OCI-M2 (cell line): ENCODE measurements around the gene MAB21L4.
A peak's percentile ranks its signal among the peaks of the same experiment; 100 is the strongest.
"Not testable (repeated sequence)": the region's sequence is repeated elsewhere in the genome, so short reads cannot be mapped to it uniquely, and the experiment has no call there.

ENCODE experiments used
- DNase-seq: peaks from one replicate; lab custom pipeline; 2025; ENCODE audit not compliant: unreplicated experiment; lab: John Stamatoyannopoulos, UW

Gene MAB21L4

DNA sequence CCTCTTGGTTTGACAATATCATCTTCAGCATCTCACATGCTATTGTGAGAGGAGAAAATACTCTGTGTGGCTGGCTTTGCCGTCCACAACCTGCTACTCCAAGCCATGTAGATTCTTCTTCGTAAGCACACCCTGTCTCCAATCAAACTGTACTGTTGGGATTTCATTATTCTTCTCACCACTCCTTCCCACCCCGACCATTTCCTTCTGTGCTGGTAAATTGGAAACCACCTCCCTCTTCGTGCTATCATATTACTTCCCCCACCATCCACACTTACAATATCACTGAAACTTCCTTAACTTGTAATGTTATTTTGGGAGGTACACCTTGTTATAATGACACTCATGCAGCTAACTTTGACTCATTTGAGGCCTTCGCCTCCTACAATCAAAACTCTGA, 30.6 kb downstream of the MAB21L4 start:
- DNase-seq, result no peak

DNA sequence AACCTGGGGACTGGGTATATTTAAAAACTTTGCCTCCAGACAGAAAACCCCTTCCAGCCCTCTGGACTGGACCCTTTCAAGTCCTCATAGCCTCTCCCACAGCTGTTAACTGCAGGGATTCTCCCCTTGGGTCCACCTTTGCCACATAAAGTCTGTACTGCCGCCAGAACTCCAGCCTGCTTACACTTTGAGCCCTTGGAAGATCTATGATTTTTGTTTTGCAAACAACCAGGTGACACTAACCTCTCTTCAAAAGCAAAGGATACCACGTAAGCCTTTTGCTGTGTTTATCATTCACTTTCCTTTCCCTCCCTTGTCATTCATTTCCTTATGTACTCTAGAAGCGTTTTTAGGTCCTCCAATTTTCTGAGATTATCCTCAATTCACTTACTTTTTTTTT, 31.5 kb downstream of the MAB21L4 start:
- DNase-seq, result no peak

DNA sequence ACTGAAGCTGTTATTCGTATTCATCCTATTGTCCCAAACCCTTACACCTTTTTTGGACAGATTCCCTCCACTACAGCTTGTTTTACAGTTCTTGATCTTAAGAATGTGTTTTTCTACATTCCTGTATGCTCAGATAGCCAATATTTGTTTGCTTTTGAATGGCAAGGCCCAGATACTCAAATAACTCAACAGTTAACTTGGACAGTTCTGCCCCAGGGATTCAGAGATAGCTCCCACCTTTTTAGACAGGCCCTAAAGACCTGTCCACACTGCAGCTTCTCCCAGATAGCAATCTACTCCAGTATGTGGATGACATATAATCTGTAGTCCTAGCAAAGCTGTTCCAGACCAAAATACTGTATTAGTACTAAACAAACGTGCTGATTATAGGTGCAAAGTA, 34.4 kb downstream of the MAB21L4 start:
- DNase-seq, result no peak

DNA sequence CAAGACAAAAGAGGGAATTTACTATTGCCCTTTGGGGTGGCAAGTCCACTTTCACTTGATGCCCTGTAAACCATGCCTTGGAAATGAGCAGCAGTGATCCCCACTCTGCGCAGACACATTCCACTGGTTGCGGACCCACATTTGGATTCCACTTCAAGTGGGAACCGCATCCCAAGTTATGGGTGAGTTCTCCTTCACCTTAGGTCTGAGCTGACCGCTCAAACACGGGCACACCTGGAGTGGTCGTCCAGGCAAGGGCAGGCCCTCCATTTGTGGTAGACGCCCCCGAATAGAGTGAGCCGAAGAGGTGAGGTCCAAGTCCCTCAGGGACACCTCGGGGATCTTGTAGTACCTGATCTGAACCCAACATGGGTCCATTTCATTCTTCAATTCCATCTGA, 37.1 kb downstream of the MAB21L4 start:
- no peak for DNase-seq

DNA sequence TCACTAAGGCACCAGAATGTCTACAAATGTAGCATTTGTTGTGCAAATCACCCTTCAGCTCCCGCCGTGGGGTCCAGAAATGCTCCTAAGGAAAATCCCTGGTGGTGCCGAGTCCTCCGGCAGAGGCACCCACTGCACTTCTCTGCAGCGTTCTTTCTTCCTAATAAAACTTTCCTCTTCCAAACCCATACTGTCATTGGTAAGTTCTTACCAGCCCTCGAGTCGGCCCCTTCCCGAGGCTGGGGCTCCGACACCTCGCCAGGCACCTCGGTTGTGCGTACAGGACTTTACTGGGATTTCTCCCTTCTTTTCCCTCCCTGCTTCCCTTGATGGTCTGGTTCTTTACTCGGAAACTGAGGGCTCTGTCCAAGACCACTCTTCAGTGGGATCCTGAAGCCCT, 37.6 kb downstream of the MAB21L4 start:
- DNase-seq, result no peak

DNA sequence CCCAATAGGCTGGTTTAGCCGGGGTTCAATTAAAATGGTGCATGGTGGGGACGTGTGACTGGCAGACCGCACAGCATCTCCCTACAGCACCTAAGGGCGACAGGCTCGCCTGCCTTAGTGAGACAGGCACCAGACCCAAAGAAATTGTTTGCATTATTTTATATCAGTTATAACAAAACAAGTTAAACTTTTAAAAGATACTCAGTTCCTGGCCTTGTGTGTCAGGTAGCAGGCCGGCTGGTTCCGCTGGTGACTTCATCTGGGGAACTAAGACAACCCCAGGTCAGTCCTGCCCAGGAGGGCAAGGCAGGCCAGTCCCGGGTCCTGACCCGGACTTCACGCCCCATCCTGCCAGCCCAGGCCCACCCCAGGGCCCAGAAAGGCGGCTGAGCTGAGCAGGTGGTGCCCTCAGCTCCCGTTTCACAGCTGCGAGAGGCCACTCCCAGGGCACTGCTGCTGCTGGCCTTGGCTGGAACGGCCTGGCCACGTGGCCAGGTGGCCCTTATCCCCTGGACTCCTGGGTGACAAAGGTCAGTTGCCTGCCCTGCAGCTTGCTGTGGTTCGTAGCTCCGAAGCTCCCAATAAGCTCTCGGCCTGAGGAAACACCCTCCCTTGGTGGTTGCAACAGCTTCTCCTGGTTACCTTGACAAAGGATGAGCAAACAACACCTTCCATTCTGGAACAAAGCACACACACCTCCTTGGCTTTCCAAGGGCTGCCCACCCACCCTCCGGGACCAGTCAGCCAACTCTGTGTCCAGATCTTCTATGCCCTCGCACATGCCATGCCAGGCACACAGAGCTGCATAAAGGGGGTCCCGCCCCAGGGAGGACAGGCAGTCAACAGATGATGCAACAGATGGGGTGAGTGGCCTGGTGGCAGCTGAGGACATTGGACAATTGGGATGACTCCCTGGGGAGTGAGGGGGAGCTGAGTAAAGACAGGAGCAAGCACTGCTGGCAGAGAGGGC, 38.6 kb downstream of the MAB21L4 start:
- DNase-seq, result no peak

DNA sequence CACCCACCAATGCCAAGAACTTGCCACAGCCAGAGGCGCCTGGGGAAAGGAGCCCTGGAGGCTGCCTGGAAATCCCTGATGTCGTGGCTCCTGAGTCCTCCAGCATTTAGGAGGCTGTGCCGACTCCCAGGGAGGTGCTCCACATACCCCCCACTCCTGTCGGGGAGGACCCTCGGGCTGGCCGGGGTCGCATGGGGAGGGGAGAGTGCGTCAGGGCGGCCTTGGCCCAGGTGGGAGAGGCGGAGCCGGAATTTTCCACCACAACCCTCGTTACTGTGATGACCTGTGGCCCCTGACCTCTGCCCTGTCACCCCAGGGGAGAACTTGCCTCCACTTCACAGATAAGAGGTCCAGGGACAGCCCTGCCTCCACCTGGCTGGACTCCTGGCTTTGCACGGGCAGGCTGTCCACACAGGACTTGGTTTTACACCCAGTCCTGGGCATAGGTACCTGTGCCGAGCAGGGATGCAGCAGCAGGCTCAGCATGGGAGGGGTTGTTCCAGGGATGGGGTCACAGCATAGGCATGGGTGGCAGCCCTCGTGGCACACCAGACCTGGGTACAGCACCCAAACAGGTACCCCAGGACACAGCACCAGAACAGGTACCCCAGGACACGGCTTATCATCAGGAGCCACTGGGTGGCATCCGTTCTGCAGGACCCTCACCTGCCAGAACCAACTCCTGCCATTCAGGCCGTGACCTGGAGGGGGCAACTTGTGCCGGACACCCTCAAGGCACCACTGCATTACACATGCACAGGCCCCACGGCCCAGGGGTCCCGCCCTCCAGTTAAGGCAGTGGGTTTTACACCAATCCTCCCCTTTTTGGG, 39.6 kb downstream of the MAB21L4 start:
- no peak for DNase-seq

DNA sequence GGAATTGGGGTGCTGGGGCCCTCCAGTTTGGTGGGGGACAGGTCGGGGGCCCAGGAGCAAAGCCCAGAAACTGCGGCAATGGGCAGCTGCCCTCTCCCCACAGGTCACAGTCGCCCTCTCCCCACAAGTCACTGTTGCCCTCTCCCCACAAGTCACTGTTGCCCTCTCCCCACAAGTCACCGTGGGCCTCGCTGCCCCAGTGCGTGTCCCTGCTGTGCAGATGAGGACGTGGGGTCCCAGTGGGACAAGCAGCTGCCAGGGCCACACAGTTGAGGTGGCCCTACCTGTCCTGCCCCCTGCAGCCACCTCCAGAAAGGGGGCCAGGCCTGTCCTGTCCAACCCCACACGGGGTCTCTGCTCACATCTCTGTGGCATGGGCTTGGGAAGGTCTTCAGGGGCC, 40.3 kb downstream of the MAB21L4 start:
- no peak for DNase-seq

DNA sequence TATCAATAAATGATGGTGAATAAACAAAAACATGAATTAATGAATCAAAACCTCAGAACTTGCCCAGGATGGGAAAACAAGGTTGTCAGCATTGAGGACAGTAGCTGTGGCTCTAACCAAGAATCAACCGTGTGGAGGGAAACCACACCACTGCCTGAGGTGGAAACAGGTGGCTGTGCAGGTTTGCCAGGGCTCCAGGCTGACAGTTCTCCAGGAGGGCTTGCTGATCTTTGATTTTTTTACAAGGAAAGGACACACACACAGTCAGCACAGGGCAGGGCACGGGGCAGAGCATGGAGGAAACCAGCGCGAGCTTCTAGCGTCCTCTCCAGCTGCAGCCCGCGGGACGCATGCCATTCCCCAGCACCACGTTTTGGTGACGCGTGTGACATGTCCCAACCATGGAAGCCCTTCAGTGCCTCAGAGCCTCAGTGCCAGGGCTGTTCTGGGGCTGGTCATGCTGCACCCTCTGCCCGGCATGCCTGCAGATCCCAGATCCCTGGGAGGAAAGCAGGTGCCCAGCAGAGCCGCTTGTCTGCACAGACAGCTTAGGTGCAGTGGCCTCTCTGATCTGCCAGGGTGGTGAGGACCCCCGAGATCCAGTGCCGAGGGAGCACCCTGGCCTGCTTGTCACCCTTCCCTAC, 43.2 kb downstream of the MAB21L4 start:
- no peak for DNase-seq

DNA sequence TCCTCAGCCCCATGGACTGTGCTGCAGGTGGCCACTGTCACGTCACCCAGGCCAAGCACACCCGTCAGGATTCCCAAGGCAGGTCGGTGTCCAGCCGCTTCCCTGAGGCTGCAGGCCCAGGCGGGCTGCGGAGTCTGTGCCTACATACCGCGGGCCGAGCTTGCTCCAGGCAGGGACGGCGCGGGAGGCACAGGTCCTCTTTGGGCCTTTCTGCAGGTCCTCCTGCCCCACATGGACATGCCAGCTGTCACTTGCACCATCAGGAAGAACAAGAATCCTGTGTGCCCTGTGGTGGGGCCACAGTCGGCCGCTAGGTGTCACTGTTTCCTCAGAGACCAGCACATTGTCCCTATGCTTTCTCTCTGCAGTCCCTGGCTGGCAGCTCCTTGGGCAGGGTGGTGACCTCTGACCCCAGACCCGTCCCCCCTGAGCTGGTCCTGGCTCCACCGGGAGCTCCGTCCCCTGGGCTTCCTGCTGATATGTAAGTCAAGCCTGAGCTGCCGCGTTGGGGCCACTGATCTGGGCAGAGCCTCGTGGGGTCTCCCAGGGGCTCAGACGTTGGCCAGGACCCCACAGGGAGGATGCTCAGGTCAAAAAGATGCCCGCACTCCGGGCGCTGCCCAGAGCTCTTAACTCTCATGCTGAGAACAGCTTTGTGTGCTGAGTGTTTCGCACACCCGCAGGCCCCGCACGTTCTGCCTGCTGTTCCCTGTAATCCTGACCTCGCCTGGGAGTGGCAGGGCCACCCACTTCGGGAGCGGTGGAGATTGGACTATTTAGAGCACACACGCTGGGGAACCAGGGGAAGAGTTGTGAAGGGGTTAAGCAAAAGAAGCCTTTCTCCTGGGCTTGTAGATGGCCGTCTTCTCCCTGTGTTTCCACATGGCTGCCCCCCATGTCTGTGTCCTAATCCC, 44.6 kb downstream of the MAB21L4 start:
- peak; percentile 8 for DNase-seq

DNA sequence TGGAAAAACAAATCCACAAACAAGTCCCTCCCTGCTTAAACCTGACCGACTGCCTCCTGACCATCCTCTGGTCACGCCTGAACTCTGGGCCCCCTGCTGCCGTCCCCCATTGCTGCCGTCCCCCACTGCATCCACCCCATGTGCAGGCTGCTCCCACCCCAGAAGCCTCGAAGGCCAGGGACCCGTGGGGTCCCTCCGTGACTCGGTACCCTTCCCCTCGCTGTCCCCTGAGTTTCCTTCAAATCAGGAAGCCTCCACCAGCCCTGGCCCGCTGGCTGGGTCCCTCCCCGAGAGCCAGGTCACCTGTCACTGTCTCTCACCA, 45.2 kb downstream of the MAB21L4 start:
- DNase-seq, result no peak

DNA sequence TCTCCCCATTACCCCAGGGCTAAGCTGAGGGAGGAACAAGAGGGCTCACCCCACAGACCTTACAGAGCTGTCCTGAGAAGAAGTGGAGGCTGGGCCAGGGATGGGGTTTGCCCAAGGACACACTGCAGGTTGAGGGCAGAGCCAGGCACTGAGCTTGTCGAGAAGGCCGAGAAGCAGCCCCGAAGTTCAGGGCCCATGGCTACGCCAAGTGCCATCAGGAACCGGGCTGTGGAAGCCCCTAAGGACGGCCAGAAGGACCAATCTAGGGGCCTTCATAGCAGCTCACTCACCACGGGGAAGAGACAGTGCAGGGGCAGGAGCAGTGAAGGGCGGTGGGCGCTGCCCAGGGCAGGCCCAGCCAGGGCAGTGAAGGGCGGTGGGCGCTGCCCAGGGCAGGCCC, 45.9 kb downstream of the MAB21L4 start:
- no peak for DNase-seq

DNA sequence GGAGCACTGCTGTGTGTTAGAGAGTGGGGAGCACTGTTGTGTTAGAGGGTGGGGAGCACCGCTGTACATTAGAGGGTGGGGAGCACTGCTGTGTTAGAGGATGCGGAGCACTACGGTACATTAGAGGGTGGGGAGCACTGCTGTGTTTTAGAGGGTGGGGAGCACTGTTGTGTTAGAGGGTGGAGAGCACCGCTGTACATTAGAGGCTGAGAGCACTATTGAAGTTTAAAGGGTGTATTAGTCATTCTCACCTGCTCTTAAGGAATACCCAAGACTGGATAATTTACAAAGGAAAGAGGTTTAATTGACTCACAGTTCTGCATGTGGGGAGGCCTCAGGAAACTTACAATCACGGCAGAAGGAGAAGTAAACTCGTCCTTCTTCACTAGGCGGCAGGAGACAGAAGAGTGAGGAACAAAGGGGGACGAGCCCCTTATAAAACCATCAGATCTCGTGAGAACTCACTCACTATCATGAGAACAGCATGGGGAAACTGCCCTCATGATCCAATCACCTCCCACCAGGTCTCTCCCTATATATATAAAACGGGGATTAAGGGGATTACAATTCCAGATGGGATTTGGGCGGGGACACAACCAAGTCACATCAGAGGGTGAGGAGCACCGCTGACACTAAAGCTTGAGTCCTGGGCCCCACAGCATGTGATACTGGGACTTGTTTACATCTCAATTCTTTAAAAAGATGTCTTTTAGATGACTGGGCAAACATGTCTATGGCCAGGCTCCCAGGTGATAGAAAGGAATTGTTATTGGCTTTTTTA, 46.9 kb downstream of the MAB21L4 start:
- DNase-seq, result no peak

DNA sequence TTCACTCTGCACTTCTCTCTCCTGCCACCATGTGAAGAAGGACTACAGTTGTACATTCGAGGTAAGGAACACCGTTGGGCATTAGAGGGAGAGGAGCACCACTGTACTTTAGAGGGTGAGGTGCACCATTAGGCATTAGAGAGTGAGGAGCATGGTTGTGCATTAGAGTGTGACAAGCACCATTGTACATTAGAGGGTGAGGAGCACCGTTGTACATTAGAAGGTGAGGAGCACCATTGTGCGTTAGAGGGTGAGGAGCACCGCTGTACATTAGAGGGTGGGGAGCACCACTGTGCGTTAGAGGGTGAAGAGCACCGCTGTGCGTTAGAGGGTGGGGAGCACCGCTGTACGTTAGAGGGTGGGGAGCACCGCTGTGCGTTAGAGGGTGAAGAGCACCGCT, 48.1 kb downstream of the MAB21L4 start:
- no peak for DNase-seq

DNA sequence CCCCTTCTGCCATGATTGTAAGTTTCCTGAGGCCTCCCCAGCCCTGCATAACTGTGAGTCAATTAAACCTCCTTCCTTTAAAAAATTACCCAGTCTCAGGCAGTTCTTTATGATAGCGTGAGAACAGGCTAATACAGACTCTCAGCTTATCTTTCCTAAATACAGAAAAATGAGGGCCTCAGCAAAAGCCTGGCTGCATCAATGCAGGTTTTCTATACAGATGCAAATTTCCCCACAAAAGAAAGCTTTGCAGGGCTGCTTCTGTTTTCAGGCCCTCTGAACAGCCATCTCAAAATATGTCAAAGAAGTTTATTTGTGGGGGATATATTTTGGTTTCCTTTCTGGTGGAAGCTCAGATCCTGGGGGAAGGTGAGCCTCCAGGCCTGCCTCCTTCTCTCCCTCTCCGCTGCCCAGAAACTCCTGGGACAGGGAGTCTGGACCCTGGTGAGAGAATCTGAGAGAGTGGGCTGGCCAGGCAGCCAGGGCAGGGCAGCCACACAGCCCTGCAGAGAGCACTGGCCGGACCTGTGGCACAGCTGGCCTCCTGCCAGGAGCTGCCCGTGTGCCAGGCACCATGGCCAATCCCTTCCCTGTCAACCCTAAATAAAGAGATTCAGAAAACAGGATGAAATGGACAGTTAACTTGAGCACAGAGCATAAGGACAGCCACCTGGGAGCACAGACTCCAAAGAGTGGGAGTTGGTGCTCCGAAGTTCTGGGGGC, 48.9 kb downstream of the MAB21L4 start:
- no peak for DNase-seq

DNA sequence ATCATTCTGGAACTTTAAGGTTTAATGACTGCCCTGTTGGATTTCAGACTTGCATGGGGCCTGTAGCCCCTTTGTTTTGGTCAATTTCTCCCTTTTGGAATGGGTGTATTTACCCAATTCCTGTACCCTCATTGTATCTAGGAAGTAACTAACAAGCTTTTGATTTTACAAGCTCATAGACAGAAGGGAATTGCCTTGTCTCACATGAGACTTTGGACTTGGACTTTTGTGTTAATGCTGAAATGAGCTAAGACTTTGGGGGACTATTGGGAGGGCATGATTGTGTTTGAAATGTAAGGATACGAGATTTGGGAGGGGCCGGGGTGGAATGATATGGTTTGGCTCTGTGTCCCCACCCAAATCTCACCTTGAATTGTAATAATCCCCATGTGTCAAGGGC, 49.6 kb downstream of the MAB21L4 start:
- DNase-seq, result not testable (repeated sequence)

DNA sequence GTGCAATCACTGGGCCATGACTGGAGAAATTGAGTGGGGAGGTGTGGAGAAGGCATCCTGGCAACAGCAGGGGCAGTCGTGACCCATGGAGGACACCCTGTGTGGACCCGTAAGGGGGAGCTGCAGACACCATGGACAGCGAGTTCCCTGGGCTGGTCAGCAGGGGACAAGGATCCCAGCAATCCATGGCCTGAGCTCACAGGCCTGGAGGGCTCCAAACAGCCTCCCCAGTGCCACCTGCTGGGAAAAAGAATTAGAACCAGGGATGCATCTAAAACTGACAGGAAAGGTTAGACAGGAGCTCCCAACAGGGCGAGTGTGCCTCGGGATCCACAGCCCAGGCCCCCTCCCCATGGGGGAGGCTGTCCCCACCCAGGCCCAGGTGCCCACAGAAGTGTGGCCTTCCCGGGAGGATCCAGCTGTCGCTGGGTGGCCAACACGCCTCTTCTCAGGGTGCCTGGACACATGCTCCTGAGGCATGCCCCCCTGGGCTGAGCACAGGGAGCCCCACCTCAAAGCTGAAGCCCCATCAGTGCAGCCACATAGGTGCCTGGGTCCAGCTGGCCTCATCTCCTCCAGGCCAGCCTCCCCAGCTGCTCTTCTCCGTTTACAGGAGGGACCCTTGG, 55.4 kb downstream of the MAB21L4 start:
- no peak for DNase-seq

DNA sequence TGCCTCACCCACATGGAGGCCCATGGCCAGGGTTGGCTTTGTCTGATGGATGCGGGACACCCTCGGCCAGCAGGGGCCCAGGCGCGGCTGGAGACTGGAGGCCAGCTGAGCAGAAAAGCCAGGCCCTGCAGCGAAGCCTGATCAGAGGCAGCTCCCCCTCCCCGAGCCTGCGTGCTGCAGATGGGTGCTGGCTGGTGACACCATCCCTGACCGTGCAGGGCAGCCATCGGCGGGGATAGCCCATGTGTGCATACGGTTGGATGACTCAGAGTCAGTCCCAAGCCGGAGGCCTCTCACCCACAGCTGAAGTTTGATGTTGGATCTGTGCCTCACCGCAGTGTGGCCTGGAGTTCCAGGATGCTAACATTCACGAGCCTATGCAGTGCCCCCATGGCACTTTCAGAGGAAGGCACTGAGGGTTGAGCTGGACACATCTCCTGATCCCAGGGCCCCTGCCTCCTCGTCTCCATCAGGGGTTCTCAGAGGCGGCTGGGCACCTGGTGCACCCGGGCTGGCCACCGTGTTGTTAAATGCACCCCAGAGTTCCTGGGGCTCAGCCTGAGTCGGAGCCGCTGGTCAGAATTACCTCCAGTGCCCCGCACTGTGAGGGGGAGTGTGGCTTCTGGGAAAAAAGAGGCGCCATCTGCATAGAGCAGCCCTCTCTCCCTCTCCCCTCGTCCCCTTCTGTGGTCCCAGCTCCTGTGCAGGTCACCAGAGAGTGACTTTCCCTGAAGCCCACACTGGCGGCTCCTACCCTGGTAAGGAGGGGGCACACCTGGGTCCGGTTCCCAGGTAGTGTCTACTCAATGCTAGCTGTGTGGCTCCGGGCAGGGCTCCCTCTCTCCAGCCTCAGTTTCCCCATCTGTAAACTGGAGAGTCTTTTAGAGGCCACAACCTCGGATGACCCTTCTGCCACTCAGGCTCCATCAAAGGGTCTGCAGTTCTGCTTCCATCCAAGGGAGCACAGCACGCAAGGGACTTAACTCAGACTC, 56.5 kb downstream of the MAB21L4 start:
- no peak for DNase-seq
